ENCODE data around the gene FEZF2.

Gene FEZF2

DNA sequence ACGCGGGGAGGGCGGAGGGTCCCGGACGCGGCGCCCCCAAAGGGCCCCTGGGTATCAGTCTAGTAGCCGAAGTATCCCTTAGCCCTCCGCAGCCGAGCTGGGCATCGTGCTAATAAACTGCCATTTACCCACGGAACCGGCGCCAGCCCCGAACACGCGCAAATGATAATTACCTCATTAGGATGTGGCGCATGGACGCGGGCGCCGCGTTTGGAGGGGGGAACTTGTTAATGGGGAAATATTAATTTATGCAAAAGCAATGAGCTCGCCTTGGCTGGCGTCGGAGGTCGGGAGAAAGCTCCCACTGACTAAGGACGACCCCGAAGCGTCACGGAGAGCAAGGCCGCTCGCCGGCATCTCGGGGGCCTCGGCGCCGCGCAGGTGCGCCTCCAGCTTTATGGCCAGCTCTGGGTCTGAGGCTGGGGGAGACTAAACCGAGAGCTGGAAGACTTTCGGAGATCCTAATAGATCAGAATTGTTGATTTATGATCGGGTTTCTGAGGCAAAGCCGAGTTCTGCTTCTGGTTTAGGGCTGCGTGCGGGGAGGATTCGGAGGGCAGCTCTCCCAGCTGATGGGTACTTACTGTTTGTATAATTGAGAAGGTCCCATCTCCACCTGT is 474 bp upstream of the FEZF2 start:
- DNase-seq (ENCODE audit: low read depth): no peak
- H3K4me3 ChIP-seq (ENCODE audit: low read depth, low read length): no peak overlapping the region
- TF ChIP-seq, protein P1, sequence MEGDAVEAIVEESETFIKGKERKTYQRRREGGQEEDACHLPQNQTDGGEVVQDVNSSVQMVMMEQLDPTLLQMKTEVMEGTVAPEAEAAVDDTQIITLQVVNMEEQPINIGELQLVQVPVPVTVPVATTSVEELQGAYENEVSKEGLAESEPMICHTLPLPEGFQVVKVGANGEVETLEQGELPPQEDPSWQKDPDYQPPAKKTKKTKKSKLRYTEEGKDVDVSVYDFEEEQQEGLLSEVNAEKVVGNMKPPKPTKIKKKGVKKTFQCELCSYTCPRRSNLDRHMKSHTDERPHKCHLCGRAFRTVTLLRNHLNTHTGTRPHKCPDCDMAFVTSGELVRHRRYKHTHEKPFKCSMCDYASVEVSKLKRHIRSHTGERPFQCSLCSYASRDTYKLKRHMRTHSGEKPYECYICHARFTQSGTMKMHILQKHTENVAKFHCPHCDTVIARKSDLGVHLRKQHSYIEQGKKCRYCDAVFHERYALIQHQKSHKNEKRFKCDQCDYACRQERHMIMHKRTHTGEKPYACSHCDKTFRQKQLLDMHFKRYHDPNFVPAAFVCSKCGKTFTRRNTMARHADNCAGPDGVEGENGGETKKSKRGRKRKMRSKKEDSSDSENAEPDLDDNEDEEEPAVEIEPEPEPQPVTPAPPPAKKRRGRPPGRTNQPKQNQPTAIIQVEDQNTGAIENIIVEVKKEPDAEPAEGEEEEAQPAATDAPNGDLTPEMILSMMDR (conservative IDR thresholded peaks at IDR 0.05; ENCODE audit: low read depth, low read length): no peak

DNA sequence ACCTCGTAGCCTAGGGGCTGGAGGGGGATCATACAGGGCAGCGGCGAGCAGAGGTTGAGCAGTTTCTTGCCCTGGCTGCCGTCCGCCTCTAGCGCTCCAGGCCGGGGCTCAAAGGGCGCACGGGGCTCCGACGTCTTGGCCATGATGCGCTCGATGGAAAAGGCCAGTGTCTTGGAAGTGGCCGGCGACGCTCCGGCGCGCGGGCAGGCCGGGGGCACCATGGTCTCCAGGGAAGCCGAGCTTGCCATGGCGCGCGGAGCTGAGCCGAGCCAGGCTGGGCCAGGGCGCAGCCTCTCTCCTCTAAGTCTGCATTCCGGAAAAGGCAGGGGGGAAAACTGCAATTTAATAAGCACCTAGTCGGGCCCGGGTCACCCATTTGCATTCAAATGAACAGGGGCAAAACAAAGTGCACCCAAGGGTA is 719 bp downstream of the FEZF2 start:
- TF ChIP-seq, protein P1 (conservative IDR thresholded peaks at IDR 0.05; ENCODE audit: low read depth, low read length): no peak
- DNase-seq (ENCODE audit: low read depth): no peak
- no peak overlapping the region for H3K4me3 ChIP-seq (ENCODE audit: low read depth, low read length)

DNA sequence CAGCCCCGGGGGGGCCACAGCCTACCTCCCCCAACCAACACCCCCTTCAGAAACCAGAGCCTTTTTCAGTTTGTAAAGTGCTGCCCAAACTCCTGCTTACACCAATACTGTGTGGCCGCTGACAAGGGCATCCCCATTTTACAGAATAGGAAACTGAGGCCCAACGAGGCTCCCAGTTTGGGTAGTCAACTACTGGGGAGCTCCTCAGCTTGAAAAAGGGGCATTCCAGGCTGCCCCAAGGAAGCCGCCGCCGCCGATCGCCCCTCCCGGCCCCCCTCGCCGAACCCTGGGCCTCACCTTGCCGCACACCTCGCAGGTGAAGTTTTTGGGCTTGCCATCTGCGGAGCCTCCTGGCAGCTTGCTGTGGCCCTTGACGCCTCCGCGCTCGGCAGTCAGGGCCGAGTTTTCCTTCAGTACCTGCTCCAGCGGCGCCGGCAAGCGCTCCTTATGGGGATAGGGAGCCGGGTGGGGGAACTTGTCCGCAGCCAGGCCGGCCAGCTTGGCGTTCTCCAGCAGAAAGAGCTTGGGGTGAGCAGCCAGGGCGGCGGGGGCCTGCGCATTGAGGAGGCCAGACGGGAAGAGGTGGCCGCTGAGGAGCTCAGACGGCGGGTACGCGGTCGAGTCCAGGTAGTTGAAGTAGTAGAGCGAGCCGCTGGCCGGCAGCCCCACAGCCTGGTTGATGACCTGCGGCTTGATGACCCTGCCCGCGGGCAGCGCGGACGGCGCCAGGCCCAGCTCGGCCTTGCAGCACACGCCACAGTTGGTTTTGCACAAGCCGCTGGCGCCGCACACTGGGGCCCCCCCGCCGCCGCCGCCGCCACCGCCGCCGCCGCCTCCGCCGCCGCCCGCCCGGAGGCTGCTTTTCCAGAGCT is 1.4 kb downstream of the FEZF2 start:
- no peak overlapping the region for H3K4me3 ChIP-seq (ENCODE audit: low read depth, low read length)
- TF ChIP-seq, protein P1 (conservative IDR thresholded peaks at IDR 0.05; ENCODE audit: low read depth, low read length): no peak
- no peak for DNase-seq (ENCODE audit: low read depth)

DNA sequence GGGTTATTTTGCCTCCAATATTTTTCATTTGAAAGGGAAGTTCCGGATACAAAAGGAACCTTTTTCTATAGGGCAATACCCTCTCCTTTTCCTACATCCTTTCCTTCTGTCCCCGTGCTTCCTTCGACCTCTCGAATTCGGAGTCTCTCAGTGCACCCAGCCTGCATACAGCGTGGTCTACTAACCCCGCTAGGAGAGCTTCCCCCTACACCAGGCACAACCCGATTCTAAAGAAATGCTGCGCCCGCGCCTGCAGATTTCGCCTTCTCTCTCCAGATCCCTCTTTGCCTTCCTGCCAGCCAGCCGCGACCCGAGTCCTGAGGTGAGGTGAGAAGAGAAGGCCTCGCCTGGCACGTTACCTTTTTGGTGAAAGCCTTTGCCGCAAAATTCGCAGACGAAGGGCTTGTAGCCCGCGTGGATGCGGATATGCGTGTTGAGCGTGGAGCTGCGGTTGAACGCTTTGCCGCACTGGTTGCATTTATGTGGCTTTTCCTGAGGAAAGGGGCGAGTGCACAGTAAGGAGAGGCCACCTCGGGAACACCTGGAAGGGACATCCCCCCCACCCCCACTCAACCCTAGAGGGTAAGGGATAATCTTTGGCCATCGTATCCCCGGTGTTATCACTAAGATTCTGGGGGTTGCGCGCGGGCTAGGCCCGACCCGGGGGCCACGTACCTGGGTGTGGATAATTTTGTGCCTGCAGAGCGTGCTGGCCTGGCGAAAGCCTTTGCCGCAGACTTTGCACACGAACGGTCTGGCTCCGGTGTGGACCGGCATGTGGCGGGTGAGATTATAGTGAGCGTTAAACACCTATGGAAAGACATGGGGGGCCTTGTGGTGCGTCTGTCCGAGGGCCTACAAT is 2.3 kb downstream of the FEZF2 start:
- TF ChIP-seq, protein P1 (conservative IDR thresholded peaks at IDR 0.05; ENCODE audit: low read depth, low read length): no peak
- H3K4me3 ChIP-seq (ENCODE audit: low read depth, low read length): no peak overlapping the region
- no peak for DNase-seq (ENCODE audit: low read depth)

DNA sequence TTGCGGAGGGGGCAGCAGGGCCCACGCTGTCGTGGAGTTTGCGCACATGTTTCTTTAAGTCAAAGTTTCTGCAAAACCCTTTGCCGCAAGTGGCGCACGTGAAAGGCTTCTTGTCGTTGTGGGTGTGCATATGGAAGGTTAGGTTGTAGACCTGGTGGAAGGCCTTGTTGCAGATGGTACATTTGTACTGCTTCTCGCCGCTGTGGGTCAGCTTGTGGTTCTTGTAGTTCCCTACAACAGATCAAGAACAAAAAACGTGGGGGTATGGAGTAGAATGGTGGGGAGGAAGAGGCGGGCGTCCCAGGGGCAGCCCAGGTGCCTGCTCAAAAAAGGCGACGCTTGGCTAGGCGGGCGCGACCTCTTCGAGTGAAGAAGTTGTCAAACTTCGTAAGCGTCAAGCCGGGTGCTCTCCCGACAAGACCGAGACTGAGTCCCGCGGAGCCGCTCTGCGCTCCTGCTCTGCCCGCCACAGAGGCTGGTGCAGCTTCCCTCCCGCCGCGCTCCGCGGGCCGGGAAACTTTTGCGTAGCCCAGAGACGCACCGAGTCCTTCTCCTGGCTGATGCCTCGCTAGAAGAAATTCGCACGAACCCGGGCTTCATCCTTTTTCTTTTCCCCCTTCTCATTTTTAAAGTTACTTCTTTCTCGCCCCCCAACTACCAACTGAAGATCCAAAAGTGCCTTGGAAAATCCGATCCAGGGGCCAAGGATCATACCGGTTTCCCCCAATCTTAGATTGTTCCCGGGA is 3.1 kb downstream of the FEZF2 start:
- H3K4me3 ChIP-seq (ENCODE audit: low read depth, low read length): no peak overlapping the region
- TF ChIP-seq, protein P1 (conservative IDR thresholded peaks at IDR 0.05; ENCODE audit: low read depth, low read length): no peak
- DNase-seq (ENCODE audit: low read depth): no peak

DNA sequence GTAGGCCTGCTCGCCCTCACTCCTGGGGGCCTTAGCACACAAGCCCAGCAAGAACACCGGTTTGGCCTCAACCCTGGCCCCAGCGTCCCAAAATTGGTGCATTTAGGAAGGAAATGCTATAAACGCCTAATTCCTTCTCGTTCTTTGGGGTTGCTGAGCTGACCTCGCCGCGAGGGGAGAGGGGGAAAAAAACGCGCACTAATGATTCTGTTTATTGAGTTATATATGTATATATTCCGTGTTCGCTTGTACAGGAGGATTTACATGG is 3.9 kb downstream of the FEZF2 start:
- no peak for DNase-seq (ENCODE audit: low read depth)
- H3K4me3 ChIP-seq (ENCODE audit: low read depth, low read length): no peak overlapping the region
- TF ChIP-seq, protein P1 (conservative IDR thresholded peaks at IDR 0.05; ENCODE audit: low read depth, low read length): no peak

Measured in choroid plexus epithelial cell (primary cell).